CD4-positive, alpha-beta memory T cell (primary cell): ENCODE results near the gene PGBD5. TPM values are rescaled to one million over a fixed set of nuclear protein-coding genes. Genes with fewer than 3 reads are reported as not detected.

Source experiments
- CTCF ChIA-PET: fragments of 350-600 bp; sonication (Branson Sonifier 250); formaldehyde crosslinking; loops from one replicate; lab custom pipeline; 2021; ENCODE audit warnings: inconsistent platforms; ENCODE audit not compliant: partially characterized antibody; lab: Charles Lee
- POLR2A ChIA-PET: fragments of 350-600 bp; sonication (Branson Sonifier 250); formaldehyde crosslinking; loops from one replicate; lab custom pipeline; 2021; ENCODE audit not compliant: partially characterized antibody; lab: Charles Lee
- DNase-seq, 5 donors: peaks; one replicate each; pipeline versions ENCODE4 v3.0.0 to v3.0.0-alpha.2; 2020 to 2022; ENCODE audit warnings: mixed read lengths in 1 of 5
- H3K27ac ChIP-seq: one replicate; pipeline ENCODE4 v1.7.0; 2013; ENCODE audit warnings: low read depth, low read length
- H3K27me3 ChIP-seq: 2 replicates; pipeline ENCODE4 v1.7.0; 2013; ENCODE audit warnings: mild to moderate bottlenecking, low read length, moderate library complexity; ENCODE audit not compliant: insufficient read depth
- H3K36me3 ChIP-seq: 2 replicates; pipeline ENCODE4 v1.7.0; 2013; ENCODE audit warnings: mild to moderate bottlenecking, low read length, moderate library complexity; ENCODE audit not compliant: insufficient read depth
- H3K4me1 ChIP-seq: 2 replicates; pipeline ENCODE4 v1.7.0; 2013; ENCODE audit warnings: mild to moderate bottlenecking, low read length, moderate library complexity; ENCODE audit not compliant: insufficient read depth
- H3K4me3 ChIP-seq, 2 donors: one replicate each; pipeline ENCODE4 v1.7.0; 2013; ENCODE audit warnings: low read length in 2 of 2, mild to moderate bottlenecking in 1 of 2
- H3K9me3 ChIP-seq, 2 donors: one replicate each; pipeline ENCODE4 v1.7.0; 2013; ENCODE audit warnings: low read length in 2 of 2, control low read depth in 1 of 2; ENCODE audit not compliant: control insufficient read depth in 1 of 2
- H3K27ac Mint-ChIP-seq, 7 donors: one replicate each; pipeline ENCODE4 v1.8.0; 2020 to 2021; ENCODE audit warnings: mixed read lengths in 7 of 7, mild to moderate bottlenecking in 6 of 7, inconsistent platforms in 3 of 7, moderate library complexity in 3 of 7
- H3K27me3 Mint-ChIP-seq, 2 donors: one replicate each; pipeline ENCODE4 v1.8.0; 2020 to 2021; ENCODE audit warnings: mixed read lengths in 2 of 2
- H3K36me3 Mint-ChIP-seq, 2 donors: one replicate each; pipeline ENCODE4 v1.8.0; 2020 to 2021; ENCODE audit warnings: mixed read lengths in 2 of 2, inconsistent platforms in 1 of 2, mild to moderate bottlenecking in 1 of 2
- H3K4me1 Mint-ChIP-seq, 4 donors: one replicate each; pipeline ENCODE4 v1.8.0; 2020 to 2021; ENCODE audit warnings: mixed read lengths in 4 of 4, mild to moderate bottlenecking in 1 of 4
- H3K4me3 Mint-ChIP-seq, 8 donors: one replicate each; pipeline ENCODE4 v1.8.0; 2020 to 2021; ENCODE audit warnings: mixed read lengths in 8 of 8, mild to moderate bottlenecking in 7 of 8, moderate library complexity in 6 of 8, inconsistent platforms in 3 of 8
- H3K9me3 Mint-ChIP-seq, 8 donors: one replicate each; pipeline ENCODE4 v1.8.0; 2020 to 2021; ENCODE audit warnings: mixed read lengths in 8 of 8, mild to moderate bottlenecking in 5 of 8, inconsistent platforms in 3 of 8, moderate library complexity in 1 of 8
- intact Hi-C: fragments of 100-400 bp; cut with micrococcal nuclease; formaldehyde crosslinking; loops from one replicate; pipeline ENCODE4 v1.15.1; 2023
- polyA plus RNA-seq, 2 donors: library from polyadenylated mRNA; unstranded; fragments of 300-500 nt; fragmentation: Illumina TruSeq; gene quantifications; one replicate each; pipeline ENCODE4 v1.2.3, GENCODE V29; 2021
- total RNA-seq, 2 experiments: library from RNA; stranded (reverse); gene quantifications; one replicate each; pipeline ENCODE4 v1.2.3, GENCODE V29; 2021

PGBD5 gene
- total and polyA plus RNA-seq, 4 experiments from 2014 or later, result not detected

GRCh38 chr1:230326971-230327891, 98.9 kb downstream of the PGBD5 start:
- no peaks in the 10 kb centered on the region for H3K36me3 ChIP-seq
- Mint-ChIP-seq H3K27me3 (peaks cover 2% of the 10 kb centered on the region in 2 donors), H3K27ac (no peak overlapping the region), H3K36me3 (no peaks in the 10 kb centered on the region), H3K4me3 (no peak overlapping the region), H3K4me1 (peaks cover 5 to 11% (median 7%) of the 10 kb centered on the region in 4 donors), H3K9me3 (no peaks in the 10 kb centered on the region)
- POLR2A ChIA-PET, result no interaction called here
- no peaks in the 10 kb centered on the region for H3K9me3 ChIP-seq
- intact Hi-C loops, result no loop called here
- no peaks in the 10 kb centered on the region for H3K4me1 ChIP-seq
- H3K27ac ChIP-seq, result no peak overlapping the region
- H3K27me3 ChIP-seq, result no peaks in the 10 kb centered on the region
- CTCF ChIA-PET, result no interaction called here
- no peak overlapping the region for H3K4me3 ChIP-seq
- no peak for DNase-seq

GRCh38 chr1:230323686-230324085, 102.4 kb downstream of the PGBD5 start:
- no peak overlapping the region for H3K4me3 Mint-ChIP-seq
- Histone ChIP-seq H3K36me3 (no peaks in the 10 kb centered on the region), H3K27me3 (no peaks in the 10 kb centered on the region), H3K27ac (no peak overlapping the region), H3K9me3 (no peaks in the 10 kb centered on the region), H3K4me1 (no peaks in the 10 kb centered on the region), H3K4me3 (no peak overlapping the region)
- no peaks in the 10 kb centered on the region for H3K36me3 Mint-ChIP-seq
- peaks cover 5 to 11% (median 7%) of the 10 kb centered on the region in 4 donors for H3K4me1 Mint-ChIP-seq
- H3K27me3 Mint-ChIP-seq, result peaks cover 1 to 2% of the 10 kb centered on the region in 2 donors
- ChIA-PET POLR2A (no interaction called here), CTCF (no interaction called here)
- H3K9me3 Mint-ChIP-seq, result no peaks in the 10 kb centered on the region
- intact Hi-C loops, result no loop called here
- no peak for DNase-seq
- H3K27ac Mint-ChIP-seq, result no peak overlapping the region

- Histone ChIP-seq H3K9me3 (no peaks in the 10 kb centered on the region), H3K36me3 (no peaks in the 10 kb centered on the region), H3K4me3 (no peak overlapping the region), H3K4me1 (no peaks in the 10 kb centered on the region), H3K27ac (no peak overlapping the region), H3K27me3 (no peaks in the 10 kb centered on the region)
- no peak overlapping the region for H3K4me3 Mint-ChIP-seq
- no peak overlapping the region for H3K27ac Mint-ChIP-seq
- H3K36me3 Mint-ChIP-seq, result no peaks in the 10 kb centered on the region
- peaks cover 1 to 2% of the 10 kb centered on the region in 2 donors for H3K27me3 Mint-ChIP-seq
- DNase-seq, result no peak
- H3K9me3 Mint-ChIP-seq, result no peaks in the 10 kb centered on the region
- H3K4me1 Mint-ChIP-seq, result peaks cover under 1 to 5% (median 3%) of the 10 kb centered on the region in 4 donors
- intact Hi-C loops, result no loop called here
- ChIA-PET CTCF (no interaction called here), POLR2A (no interaction called here)
Observed at GRCh38 chr1:230322967-230323547, 103.1 kb downstream of the PGBD5 start.

GRCh38 chr1:230322421-230322756, 103.7 kb downstream of the PGBD5 start:
- no peak for DNase-seq

GRCh38 chr1:230321741-230322420, 104.3 kb downstream of the PGBD5 start:
- no peaks in the 10 kb centered on the region for H3K36me3 ChIP-seq
- ChIA-PET POLR2A (no interaction called here), CTCF (no interaction called here)
- no peak for DNase-seq
- no peaks in the 10 kb centered on the region for H3K4me1 ChIP-seq
- H3K27me3 Mint-ChIP-seq, result peaks cover 1 to 2% of the 10 kb centered on the region in 2 donors
- H3K4me3 Mint-ChIP-seq, result no peak overlapping the region
- intact Hi-C loops, result no loop called here
- no peak overlapping the region for H3K27ac ChIP-seq
- H3K36me3 Mint-ChIP-seq, result no peaks in the 10 kb centered on the region
- H3K27ac Mint-ChIP-seq, result peak overlapping the region in 1 of 7 donors; percentile 31
- H3K4me1 Mint-ChIP-seq, result no peaks in the 10 kb centered on the region
- no peaks in the 10 kb centered on the region for H3K9me3 ChIP-seq
- H3K27me3 ChIP-seq, result no peaks in the 10 kb centered on the region
- H3K4me3 ChIP-seq, result no peak overlapping the region
- no peaks in the 10 kb centered on the region for H3K9me3 Mint-ChIP-seq

More at GRCh38 chr1:230322421-230322756, 103.7 kb downstream of the PGBD5 start:
- Mint-ChIP-seq H3K27me3 (peaks cover 1 to 2% of the 10 kb centered on the region in 2 donors), H3K36me3 (no peaks in the 10 kb centered on the region), H3K4me3 (no peak overlapping the region), H3K9me3 (no peaks in the 10 kb centered on the region), H3K27ac (no peak overlapping the region), H3K4me1 (no peaks in the 10 kb centered on the region)
- Histone ChIP-seq H3K27me3 (no peaks in the 10 kb centered on the region), H3K36me3 (no peaks in the 10 kb centered on the region), H3K4me1 (no peaks in the 10 kb centered on the region), H3K9me3 (no peaks in the 10 kb centered on the region), H3K27ac (no peak overlapping the region), H3K4me3 (no peak overlapping the region)
- POLR2A ChIA-PET, result no interaction called here
- intact Hi-C loops, result no loop called here
- CTCF ChIA-PET, result no interaction called here

GRCh38 chr1:230321341-230321740, 104.8 kb downstream of the PGBD5 start:
- no peak overlapping the region for H3K27ac Mint-ChIP-seq
- H3K4me3 Mint-ChIP-seq, result no peak overlapping the region
- CTCF ChIA-PET, result no interaction called here

GRCh38 chr1:230320804-230321203, 105.3 kb downstream of the PGBD5 start:
- no peak overlapping the region for H3K27ac ChIP-seq
- no peak overlapping the region for H3K4me3 ChIP-seq
- H3K27me3 ChIP-seq, result no peaks in the 10 kb centered on the region
- intact Hi-C loops, result no loop called here
- no peaks in the 10 kb centered on the region for H3K4me1 ChIP-seq
- H3K27ac Mint-ChIP-seq, result no peak overlapping the region
- H3K4me1 Mint-ChIP-seq, result no peaks in the 10 kb centered on the region
- peaks cover 1 to 2% of the 10 kb centered on the region in 2 donors for H3K27me3 Mint-ChIP-seq
- POLR2A ChIA-PET, result no interaction called here
- no peak overlapping the region for H3K4me3 Mint-ChIP-seq
- no peaks in the 10 kb centered on the region for H3K9me3 Mint-ChIP-seq
- H3K36me3 ChIP-seq, result no peaks in the 10 kb centered on the region
- no peaks in the 10 kb centered on the region for H3K9me3 ChIP-seq
- H3K36me3 Mint-ChIP-seq, result no peaks in the 10 kb centered on the region
- CTCF ChIA-PET, result no interaction called here
- DNase-seq, result no peak

More at GRCh38 chr1:230321341-230321740, 104.8 kb downstream of the PGBD5 start:
- intact Hi-C loops, result no loop called here
- H3K9me3 ChIP-seq, result no peaks in the 10 kb centered on the region
- H3K27me3 ChIP-seq, result no peaks in the 10 kb centered on the region
- Mint-ChIP-seq H3K9me3 (no peaks in the 10 kb centered on the region), H3K4me1 (no peaks in the 10 kb centered on the region), H3K36me3 (no peaks in the 10 kb centered on the region), H3K27me3 (peaks cover 1 to 2% of the 10 kb centered on the region in 2 donors)
- H3K4me1 ChIP-seq, result no peaks in the 10 kb centered on the region
- H3K27ac ChIP-seq, result no peak overlapping the region
- H3K36me3 ChIP-seq, result no peaks in the 10 kb centered on the region
- DNase-seq, result no peak
- POLR2A ChIA-PET, result no interaction called here
- no peak overlapping the region for H3K4me3 ChIP-seq
